Stimulated activated CD4-positive, alpha-beta T cell treated with anti-CD3 and anti-CD28 coated beads, Interleukin-4, amount 100 ng/mL, for 48 hours (primary cell): Measurements from ENCODE around the gene GID8.
"Not testable (repeated sequence)": the region's sequence is repeated elsewhere in the genome, so short reads cannot be mapped to it uniquely, and the experiment has no call there.

Experiments
- DNase-seq, 2 donors: peaks; one replicate each; pipeline ENCODE4 v3.0.0-alpha.2; 2020; ENCODE audit warnings: low read depth in 2 of 2

GID8 gene

DNA sequence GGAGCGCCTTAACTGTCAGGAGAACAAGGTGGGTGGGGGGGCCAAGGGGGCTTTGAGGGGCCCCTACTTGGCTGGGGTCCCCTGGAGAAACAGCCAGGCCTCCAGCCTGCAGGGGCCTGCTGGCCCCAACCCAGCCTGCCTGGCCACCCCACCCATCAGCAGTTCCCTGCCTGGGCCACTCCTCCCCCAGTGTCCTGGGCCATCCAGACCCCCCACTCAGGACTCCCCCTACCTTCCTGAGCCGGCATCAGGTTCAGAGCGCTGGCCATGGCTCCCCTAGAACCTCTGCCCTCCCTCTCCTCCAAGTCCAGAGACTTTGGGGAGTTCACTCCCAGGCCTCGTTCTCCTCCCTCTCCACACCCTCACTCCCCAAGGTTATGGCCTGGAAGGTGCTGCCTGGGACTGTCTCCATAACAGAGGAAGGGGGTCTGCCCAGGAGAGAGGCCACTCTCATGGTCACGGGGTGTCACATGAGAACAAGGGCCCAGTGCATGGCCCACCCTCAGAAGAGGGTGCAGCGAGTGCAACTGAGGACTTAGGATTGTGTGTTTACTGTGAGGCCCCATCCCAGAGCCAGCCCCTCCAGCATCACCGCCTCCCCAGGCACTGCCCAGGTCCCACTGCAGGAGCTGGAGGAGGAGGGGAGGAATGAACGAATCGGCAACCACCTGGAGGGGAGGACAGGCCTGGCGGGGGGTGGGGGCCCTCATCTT lies 20.6 kb downstream of the GID8 start:
- DNase-seq: no peak

DNA sequence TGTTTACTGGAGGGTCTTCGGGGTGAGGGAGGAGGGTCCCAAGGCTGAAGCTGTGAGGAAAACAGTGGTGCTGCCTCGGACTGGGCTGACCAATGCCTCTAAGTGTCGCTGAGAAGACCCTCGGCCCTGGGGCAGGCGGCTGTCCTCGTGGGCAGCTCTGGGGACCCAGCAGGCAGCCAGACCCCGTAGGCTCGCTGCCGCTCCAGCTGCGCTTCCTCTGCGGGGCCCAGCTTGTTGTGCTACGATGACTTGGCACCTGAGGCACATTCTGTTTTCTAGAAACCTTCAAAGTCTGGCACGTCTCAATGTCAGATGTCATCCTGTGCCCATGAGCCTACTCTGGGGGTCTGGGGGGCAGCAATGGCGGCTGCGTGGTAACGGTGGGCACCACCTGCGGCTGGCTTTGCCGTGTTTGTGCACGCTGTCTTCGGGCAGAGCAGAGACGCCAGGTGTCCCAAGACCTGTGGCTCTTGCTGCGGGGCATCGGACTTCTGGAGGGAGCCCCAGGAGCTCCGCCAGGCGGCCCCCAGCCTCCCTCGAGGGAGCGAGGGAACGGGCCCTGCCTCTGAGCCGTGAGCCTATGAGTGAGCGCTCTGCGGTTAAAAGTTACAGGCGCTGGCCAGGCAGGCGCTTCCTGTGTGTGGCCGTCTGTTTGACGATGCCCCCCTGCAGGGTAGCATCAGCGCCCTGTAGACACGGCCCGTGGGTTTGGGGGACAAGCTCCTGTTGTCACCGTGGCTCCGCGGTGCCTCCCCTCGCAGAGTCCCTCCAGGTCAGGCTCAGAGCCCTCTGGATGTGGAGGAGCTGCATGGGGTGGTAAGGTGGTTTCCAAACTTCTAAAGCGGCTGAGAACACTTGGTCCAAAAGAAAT lies 21.4 kb downstream of the GID8 start:
- no peak for DNase-seq

DNA sequence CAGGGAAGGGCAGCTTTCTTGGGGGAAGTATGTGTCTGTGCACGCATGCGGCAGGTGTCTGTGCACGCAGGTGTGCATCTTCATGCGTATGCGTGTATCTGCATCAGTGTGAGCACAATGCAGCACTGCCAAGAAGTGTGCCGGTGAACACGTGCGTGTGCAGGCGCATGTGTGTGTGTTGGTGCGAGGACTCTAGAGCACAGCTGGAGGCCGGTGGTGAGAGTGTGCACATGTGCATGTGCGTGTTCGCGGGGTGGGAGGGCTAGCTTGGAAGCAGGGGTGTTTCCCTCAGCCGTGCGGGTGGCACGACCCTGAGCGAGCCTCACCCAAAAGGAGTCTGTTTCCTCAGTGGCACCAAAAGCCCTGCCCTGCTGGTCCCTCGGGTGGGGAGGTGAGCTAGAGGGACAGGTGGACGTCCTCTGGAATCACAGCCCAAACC lies 22.1 kb downstream of the GID8 start:
- no peak for DNase-seq

DNA sequence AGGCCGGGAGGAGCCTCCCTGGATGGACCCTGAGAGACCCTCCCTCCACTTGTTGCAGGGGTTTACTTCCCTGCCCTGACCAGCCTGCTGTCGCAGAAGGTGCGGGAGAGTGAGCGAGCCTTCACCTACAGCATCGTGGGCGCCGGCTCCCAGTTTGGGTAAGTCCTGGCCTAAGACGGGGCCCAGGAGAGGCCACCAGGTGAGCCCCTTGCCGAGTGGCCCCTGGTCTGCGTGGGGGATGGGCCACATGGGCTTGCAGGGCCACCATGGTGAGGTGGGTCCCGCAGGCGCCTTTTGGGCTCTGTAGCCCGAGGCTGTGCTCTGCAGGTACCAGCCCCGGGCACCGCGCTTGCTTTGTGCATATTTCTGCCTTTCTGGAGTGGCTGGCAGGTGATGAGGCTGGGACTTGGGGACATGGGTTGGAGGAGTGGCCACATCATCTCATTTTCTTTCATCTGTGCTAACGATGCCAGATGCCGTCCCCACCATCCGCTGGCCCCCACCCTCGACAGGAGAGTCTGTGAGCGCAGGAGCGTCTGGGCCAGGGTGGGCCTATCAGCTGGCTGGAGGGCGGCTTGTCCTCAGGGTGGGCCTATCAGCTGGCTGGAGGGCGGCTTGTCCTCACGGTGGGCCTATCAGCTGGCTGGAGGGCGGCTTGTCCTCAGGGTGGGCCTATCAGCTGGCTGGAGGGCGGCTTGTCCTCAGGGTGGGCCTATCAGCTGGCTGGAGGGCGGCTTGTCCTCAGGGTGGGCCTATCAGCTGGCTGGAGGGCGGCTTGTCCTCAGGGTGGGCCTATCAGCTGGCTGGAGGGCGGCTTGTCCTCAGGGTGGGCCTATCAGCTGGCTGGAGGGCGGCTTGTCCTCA lies 22.7 kb downstream of the GID8 start:
- not testable (repeated sequence) for DNase-seq

DNA sequence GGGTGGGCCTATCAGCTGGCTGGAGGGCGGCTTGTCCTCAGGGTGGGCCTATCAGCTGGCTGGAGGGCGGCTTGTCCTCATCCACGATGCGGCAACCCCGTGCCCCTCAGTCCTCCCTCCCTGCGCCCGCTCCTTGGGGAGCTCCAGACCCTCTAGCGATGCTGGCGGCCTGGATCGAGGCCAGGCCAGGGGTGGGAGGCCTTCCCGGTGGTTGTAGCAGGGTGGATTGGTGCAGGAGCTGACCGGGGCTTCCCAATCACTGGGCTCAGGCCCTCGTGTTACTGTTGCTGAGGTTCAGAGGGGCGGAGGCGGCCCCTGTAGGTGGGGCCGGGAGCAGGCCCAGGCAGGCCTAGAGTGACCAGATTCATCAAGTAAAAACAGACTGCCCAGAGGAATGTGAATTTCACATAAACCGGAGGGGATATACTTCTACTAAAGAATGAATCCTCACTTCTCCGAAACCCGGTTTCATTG lies 23.4 kb downstream of the GID8 start:
- DNase-seq: no peak

DNA sequence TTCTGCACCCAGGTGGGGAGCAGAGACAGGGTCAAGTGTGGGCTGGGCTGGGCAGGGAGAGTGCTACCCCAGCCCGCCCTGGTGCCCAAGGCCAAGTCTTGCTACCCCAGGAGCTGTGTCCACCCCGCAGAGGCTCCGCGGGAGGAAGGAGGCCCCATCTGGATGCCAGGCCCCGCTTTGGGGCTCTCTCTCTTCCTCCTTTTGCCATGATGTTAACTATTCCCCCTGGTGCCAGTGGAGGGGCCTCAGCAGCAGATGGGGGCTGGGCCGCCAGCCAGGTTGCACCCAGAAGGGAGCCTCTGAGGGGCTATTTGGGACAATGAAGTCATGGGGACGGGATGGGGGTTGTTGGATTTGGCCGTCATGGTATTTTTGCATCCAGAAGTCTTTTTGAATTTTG lies 23.9 kb downstream of the GID8 start:
- no peak for DNase-seq

DNA sequence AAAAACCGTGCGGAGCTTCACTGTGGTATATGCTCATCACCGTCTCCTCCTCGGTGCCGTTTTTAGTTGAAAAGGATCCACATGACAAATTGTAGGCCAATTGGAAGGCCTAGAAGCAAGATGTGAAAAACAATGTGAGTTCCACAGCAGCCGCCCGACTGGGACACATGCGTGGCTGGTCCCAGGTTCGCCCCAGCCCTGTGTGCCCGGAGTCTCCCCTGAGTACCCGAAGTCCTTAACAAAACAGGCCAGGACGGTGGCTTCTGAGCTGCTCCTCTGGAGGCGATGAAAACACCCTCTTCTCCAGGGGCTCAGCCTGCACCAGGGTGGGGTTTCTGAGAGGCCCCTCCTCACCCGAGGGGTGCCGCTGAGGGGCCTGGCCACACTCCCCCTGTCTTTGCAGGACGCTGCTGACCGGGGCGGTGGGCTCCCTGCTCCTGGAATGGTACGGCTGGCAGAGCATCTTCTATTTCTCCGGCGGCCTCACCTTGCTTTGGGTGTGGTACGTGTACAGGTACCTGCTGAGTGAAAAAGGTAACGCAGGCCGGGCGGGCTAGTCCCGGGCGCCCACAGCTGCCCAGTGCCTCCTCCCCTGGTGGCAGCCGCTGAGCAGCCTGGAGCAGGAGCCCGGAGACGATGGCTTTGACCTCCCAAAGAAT lies 24.4 kb downstream of the GID8 start:
- no peak for DNase-seq

DNA sequence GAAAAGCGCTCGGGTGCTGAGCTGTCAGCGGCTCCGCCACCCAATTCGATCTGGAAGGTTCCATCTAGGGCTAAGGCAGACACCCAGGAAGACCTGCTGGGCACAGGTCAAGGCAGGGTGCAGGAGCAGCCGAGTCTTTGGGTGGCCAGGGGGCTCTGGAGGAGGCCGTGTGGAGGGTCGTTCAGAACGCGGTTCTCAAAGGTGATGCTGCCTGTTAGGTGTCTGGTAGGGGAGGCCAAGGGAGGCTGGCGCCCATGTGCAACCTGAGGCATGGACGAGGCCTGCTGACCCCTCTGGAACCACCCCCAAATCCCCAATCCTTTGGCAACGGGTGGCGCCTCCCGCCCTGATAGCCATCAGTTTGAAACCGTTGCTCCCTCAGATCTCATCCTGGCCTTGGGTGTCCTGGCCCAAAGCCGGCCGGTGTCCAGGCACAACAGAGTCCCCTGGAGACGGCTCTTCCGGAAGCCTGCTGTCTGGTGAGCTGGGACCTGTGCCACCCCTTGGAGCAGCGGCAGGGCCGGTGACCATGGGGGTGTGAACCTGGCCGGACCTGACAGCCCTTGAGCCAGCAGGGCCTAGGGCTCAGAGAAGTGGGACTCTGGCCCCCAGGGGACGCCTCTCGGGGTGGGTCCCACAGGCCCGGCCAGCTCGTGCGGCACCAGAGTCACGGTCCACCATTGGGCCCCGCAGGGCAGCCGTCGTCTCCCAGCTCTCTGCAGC lies 25.1 kb downstream of the GID8 start:
- DNase-seq: no peak

DNA sequence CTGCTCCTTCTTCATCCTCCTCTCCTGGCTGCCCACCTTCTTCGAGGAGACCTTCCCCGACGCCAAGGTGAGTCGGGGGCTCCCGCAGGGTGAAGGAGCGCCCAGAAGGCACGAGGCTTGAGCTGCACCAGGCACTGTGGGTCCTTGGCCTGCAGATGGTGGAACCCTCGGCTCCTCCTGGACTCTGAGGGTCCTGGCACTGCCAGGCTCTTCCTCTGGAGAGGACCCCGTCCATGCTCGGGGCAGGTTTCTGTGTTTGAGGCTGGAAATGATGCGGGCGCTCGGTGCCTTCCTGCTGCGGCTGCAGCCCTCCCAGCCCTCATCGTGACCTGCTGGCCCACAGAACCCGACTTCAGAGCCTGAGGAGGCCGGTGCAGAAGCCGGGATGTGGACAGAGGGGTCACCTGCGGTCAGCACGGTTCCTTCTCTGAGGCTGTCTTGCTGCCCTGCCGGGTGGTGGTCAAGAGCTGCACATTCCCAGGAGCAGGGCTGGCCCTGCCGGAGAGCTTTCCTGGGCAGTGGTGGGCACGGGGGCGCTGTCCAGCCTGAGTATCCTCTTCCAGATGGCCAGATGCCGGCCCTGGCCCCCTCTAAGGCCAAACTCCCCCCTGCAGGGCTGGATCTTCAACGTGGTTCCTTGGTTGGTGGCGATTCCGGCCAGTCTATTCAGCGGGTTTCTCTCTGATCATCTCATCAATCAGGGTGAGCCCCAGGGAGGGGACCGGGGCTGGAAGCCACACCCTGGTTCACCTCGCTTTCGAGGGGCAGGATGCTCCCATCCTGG lies 25.9 kb downstream of the GID8 start:
- no peak for DNase-seq

DNA sequence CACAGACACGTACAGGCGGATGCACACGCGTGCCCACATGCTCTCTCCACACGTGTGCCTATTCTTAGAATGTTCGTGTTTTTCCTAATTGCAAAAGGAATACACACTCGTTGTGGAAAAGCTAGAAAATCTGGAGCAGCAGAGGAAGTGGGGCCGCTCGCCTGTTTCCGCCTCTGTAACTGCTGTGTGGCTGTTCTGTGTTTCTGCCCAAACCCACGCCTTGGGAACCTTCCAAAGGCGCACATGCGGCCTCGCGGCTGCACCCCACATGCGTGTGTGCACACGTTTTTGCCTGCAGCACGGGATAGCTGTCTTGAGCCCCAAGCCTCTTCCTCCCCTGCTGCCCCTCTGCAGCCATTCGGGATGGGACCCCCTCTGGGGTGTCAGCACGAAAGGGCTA lies 26.8 kb downstream of the GID8 start:
- no peak for DNase-seq

DNA sequence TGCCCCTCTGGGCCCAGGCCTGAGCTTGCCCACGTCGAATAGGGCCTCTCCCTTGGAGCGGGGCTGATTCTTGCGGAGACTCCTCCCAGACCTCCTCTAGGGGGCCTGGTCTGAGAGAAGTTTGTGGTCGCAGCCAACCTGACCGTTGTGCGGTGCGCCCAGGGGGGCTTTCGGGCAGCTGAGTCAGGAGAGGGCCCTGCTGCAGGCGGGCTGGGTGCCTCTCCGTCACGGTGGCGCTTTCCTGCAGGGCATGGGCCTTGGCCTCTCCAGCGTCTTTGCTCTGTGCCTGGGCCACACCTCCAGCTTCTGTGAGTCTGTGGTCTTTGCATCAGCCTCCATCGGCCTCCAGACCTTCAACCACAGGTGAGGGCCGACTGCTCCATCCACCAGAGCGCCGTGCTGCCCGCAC lies 27.4 kb downstream of the GID8 start:
- no peak for DNase-seq

DNA sequence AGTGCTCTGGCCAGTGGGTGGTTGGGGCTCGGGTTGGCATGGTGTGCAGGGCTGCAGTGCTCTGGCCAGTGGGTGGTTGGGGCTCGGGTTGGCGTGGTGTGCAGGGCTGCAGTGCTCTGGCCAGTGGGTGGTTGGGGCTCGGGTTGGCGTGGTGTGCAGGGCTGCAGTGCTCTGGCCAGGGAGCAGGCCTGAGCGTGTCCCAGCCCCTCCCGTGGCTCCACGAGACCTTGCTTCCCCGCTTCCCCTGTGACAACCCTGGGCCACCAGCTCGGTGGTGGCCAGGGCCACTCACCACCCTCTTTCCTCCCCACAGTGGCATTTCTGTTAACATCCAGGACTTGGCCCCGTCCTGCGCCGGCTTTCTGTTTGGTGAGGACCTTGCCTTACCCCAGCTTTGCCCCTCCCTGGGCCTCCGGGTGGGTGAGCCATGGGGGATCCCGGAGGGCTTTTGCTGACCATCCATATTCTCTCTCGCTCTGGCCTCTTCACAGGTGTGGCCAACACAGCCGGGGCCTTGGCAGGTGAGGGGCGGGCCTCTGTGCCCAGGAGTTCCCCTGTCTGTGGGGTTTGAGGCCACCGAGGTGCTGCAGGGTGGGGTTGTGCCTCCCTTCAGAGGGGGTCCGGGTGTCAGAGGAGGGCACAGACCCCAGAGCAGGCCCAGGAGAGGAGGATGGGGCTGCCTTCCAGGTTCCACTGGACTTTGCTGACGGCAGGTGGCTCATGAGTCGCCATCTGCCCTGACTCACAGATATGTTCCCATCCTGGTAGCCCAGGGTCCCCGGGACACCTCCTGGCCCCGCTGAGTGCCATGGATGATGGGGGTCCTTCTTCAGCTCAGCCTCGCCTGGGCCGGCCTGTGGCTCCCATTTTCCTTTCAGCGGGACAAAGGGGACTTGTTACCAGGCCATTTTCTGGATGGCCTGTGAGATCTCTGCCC lies 28.5 kb downstream of the GID8 start:
- no peak for DNase-seq

DNA sequence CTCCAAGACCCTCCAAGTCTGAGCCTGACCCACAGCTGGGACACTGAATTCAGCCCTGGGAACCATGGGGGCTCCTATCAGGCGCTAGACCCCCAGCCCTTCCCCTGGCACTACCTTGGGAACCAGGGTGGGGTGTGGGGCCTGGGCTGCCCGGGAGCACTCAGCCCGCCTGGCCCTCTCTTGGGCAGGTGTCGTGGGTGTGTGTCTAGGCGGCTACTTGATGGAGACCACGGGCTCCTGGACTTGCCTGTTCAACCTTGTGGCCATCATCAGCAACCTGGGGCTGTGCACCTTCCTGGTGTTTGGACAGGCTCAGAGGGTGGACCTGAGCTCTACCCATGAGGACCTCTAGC lies 29.2 kb downstream of the GID8 start:
- DNase-seq: no peak

DNA sequence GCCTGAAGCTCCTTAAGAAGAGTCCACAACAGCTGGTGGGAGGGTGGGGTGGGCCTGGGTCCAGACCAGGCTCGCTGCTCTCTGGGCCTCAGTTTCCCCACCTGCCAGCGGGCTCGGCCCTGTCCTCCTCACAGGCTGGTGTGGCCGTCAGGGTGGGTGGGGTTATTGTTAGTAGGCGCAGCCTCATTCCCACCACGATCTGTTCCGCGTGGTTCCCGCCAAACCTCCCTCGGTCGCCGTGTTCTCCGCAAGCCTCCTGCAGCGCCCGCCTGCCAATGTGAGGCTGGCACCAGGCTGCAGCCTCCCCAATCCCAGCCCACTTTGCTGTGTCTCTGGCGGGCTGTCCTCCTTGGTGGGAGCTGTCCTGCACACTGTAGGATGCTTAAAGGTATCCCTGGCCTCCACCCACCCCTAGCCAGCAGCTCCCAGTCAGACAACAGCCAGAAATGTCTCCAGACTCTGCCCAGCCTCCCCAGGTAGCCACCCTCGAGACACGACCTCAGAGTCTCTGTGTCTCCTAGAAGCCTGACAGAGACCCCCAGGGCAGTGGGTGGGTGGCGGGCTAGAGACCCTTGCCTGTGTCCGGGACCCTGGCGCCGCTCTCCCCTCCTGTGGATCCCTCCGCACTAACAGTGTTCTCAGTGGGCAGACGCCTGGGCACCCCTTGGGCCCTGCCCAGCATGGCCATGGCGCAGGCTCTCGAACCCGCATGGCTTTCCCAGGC lies 29.8 kb downstream of the GID8 start:
- DNase-seq: no peak

DNA sequence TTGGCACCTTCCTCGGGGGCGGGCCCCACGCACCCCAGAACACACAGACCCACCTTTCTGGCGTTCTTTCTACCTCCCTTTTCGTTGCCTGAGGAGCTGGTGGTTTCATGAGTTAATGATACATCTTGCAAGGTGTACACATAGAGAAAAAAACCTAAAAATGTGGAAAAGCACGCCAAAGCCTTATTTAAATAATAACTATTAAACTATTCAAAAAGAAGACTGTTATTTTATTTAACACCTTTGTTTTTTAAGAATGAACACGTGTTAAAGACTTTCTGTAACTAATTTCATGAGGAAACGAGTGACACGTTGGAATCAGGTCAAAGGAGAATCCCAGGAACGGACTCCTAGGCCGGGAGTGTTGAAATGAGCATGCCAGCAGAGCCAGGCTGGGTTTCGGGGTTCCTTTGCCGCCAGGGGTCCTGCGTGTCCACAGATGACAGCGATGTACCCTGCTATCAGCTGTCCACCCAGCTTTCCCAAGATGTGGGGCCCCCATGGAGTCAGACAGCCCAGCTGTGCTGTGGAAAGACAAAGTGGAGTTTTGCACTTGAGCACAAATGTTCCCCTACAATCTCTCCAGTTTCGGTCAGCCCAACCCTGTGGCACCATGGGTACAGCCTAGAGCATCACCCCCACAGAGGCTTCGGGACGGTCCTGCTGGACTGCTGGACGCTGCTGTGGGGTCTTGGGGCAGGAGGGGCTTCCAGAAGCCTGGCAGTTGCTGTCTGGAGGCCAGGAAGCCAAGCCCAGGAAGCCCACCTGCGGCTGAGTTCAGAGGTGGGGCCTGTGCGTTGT lies 30.6 kb downstream of the GID8 start:
- DNase-seq: no peak

DNA sequence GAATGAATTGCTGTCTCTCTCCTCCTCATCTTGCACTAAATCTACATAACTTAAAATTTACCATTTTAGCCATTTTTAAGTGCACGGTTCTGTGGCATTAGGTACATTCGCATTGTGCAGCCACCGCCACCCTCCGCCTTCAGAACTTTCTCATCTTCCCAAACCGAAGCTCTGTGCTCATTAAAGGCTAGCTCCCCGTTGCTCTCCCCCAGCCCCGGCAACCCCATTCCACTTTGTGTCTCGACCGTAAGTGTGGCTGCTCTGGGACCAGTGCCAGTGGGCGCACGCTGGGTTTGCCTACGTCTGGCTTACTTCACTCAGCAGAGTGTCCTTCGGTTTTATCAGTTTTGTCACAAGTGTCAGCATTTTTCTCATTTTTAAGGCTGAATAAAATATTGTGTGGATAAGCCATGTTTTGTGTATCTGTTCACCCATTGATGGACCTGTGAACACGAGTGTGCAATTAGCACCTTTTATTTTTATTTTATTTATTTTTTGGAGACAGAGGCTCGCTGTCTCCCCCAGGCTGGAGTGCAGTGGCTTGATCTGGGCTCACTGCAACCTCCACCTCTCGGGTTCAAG lies 31.3 kb downstream of the GID8 start:
- no peak for DNase-seq

DNA sequence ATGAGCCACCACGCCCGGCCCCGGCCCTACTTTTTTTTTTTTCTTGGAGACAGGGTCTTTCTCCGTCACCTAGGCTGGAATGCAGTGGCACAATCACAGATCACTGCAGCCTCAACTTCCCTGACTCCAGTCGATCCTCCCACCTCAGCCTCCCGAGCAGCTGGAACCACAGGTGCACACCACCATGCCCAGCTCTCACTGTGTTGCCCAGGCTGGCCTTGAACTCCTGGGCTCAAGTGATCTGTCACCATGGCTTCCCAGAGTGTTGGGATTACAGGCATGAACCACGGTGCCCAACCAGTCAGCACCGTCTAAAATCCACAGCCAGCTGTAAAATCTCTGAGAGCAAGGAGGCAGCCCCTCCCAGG lies 32.0 kb downstream of the GID8 start:
- DNase-seq: no peak
